HG03103 (cell line): ENCODE data around the gene LMBR1.
"Not testable (repeated sequence)": the region's sequence is repeated elsewhere in the genome, so short reads cannot be mapped to it uniquely, and the experiment has no call there.

Experiments
- ATAC-seq: cut with Tn5 transposase; IDR thresholded peaks from one replicate; pipeline ENCODE4 v1.9.1; 2021; ENCODE audit warnings: low read depth; ENCODE audit not compliant: unreplicated experiment

The LMBR1 gene

GRCh38 chr7:156703773-156704482 lies 189.1 kb downstream of the LMBR1 start:
- no peak for ATAC-seq

DNA sequence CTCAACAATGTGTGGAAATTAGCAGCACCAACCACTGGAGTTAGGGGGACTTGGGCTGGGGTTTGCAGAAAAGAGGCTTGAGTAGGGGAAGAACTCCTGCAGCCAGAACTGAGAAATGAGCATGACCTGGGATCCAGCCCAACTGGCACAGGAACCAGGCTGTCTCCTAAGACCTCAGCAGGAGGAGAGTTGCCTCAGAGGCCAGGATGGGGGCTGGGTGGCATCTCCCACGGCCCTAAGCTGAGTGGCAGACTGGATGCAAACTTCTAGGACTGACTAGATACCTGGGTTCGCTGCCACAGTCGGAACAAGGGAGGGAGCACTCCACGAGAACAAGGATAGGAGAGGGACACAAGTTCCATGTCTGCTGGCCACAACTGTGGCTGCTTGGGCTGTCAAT lies 189.8 kb downstream of the LMBR1 start:
- ATAC-seq, result no peak

DNA sequence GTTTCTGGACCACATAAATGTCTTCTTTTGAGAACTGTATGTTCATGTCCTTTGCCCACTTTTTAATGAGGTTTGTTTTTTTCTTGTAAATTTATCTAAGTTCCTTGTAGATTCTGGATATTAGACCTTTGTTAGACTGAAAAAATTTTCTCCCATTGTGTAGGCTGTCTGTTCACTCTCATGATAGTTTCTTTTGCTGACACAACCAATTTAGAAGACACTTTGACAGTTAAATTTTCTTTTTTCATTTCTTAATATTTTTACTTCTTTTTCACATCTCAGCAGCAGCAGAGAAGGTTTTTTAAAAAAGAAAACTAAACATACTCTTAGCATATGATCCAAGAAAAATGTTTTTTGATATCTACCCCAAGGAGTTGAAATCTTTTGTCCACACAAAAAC lies 190.6 kb downstream of the LMBR1 start:
- ATAC-seq, result no peak

GRCh38 chr7:156701787-156702186 lies 191.2 kb downstream of the LMBR1 start:
- not testable (repeated sequence) for ATAC-seq

GRCh38 chr7:156698512-156698911 lies 194.5 kb downstream of the LMBR1 start:
- ATAC-seq, result not testable (repeated sequence)

DNA sequence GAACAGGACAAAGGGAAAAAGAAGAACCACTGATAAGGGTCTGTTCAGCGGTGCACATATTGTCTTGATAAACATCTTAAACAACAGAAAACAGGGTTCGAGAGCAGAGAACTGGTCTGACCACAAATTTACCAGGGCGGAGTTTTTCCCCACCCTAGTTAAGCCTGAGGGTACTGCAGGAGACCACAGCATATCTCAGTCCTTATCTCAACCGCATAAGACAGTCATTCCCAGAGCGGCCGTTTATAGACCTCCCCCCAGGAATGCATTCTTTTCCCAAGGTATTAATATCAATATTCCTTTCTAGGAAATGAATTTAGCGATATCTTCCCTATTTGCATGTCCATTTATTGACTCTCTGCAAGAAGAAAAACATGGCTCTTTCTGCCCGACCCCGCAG lies 195.7 kb downstream of the LMBR1 start:
- ATAC-seq, result not testable (repeated sequence)

- ATAC-seq, result no peak
Measured at GRCh38 chr7:156693627-156694026, 199.4 kb downstream of the LMBR1 start.

- ATAC-seq, result no peak
Measured at GRCh38 chr7:156692849-156693248, 200.1 kb downstream of the LMBR1 start.

DNA sequence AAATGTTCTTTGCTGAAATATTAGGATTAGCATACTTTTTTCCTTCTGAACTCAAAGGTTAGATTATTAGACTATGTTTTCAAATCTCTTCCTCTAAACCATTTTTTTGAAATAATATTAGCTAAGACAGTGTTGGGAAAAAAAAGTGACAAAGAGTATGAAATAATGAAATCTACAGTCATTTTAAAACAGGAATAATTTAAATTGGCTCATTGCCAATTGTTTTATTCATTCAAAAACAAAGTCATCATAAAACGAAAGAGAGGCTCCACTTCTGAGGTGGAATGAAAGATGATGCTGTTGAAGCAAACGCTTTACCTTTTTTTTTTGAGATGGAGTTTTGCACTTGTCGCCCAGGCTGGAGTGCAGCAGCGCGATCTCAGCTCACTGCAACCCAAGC lies 201.2 kb downstream of the LMBR1 start:
- ATAC-seq, result no peak

DNA sequence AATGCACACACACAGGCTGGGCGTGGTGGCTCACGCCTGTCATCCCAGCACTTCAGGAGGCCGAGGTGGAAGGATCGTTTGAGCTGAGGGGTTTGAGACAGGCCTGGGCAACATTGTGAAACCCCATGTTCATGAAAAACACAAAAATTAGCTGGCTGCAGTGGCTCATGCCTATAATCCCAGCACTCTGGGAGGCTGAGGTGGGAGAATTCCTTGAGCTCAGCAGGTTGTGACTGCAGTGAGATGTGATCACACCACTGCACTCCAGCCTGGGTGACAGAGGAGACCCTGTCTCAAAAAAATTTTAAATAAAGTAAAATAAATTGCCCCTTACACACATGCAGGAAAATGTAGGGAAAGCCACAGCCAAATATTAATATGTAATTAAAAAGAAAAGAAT lies 208.3 kb downstream of the LMBR1 start:
- ATAC-seq, result no peak

DNA sequence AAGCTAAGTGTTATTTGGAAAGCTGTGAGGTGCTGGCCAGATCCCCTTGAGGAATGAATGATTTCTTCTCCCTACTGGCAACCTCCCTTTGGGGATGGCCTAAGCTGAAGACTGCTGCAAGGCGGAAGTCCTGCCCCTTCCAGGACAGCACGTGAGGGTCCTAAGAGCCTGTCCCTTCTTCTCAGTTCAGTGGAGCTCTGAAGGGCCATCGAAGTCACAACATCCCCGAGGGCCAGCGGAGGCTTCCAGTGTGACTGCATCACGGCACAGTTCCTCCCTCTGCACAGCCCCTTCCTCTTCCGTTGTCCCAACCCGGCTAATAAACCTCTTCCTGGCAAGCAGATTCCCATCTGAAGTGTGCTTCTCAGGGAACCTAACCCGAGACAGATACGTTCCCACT lies 208.7 kb downstream of the LMBR1 start:
- ATAC-seq, result no peak

GRCh38 chr7:156682928-156683327 lies 210.1 kb downstream of the LMBR1 start:
- no peak for ATAC-seq

- ATAC-seq, result no peak
Measured at GRCh38 chr7:156680281-156680680, 212.7 kb downstream of the LMBR1 start.

DNA sequence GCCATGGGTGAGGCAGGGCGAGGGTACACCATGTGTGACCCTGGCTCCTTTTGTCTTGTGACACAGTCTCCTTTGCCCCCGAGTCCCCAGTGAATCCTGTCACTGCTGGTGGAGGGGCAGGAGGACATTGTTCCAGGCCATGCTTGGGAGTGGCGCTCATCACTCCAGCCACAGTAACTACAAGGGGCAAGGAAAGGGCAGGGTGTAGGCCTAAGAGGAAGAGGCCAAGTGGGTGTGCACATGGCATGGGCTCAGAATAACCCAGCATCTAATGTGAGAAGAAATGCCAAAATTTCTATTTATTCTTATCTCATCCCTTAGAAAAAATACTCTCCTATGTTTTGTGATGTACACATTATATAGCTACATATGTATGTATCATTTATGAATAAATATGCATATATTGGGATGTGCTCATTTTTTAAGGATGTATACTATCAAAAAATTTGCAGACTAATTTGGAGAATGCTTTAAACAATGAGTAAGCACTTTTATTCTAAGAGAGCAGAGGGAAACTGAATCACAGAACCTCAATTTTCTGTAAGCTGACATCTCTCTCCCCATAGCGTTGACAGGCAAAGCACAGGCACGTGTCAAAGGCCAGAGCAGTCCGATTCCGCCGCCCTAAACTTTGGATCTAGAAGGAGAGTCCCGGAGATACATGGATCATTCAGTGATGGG lies 215.5 kb downstream of the LMBR1 start:
- ATAC-seq, result no peak

GRCh38 chr7:156676263-156676662 lies 216.7 kb downstream of the LMBR1 start:
- ATAC-seq, result no peak

- ATAC-seq, result no peak
Measured at GRCh38 chr7:156675721-156676120, 217.3 kb downstream of the LMBR1 start.

DNA sequence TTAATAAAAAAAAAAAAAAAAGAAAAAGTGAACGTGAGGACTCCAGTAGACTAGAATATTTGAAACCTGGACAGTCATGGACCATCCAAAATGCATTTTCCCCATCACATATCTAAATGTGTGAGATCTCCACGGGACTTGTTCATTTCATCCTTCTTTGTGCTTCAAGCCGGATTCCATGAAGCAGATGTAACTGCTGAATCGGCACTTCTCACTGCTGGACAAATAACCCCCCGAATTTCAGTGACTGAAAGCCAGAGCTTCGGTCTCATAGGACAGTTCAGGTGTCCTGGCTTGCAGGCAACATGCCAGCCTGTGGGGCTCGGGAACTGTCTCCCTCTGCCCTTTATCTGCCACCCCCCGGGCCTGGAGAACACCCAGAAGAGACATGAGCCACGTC lies 219.1 kb downstream of the LMBR1 start:
- ATAC-seq, result no peak

GRCh38 chr7:156673454-156673853 lies 219.5 kb downstream of the LMBR1 start:
- ATAC-seq, result no peak

GRCh38 chr7:156669035-156669828 lies 223.8 kb downstream of the LMBR1 start:
- no peak for ATAC-seq

DNA sequence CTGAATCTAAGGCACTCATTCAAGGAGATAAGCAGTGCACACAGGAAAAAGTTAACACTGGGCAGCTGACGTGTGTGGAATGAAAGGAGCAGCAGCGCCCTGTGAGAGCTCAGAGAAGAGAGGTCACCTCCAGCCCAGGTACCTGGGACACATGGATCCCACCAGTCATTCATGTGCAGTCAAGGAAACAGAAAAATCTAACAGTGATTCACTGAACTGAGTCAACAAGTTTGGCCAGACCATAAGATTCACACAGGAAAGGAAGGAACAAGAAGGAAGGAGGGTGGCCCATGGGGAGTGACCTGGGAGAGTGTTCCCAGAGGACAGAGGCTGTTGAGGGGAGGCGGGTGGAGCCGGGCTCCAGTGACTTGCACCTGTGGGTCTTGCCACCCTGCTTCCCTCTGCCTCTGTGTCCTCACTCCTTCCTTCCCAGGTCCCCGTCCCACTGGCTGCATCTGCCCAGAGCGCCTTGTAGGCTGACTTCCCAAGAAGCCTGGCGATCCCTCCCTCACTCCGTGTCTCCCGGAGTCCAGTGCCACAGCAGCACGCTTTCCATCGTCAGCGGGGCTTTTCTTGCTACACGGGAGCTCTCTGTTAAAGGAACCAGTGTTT lies 224.7 kb downstream of the LMBR1 start:
- ATAC-seq, result no peak

DNA sequence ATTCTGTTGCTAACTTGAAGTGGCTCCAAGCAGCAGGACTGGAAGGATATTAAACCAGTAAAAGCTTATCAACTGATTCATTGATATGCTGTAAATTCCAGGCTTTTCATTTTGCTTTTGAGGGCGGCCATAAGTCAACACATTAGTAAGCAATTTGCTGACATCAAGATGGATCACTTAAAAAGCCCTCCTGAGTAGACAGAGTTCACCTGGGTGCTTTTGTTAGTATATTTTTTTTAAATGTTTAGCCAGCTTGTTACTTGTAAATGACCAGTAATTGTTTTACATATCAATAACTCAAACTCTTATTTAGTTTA lies 225.9 kb downstream of the LMBR1 start:
- ATAC-seq, result no peak
